ENCODE measurements around the gene ZCCHC8. TPM values are rescaled to one million over a fixed set of nuclear protein-coding genes. Genes with fewer than 3 reads are reported as not detected.
"Not testable (repeated sequence)": the region's sequence is repeated elsewhere in the genome, so short reads cannot be mapped to it uniquely, and the experiment has no call there.

Gene ZCCHC8
- total RNA-seq, 2 donors from 2014 or later, result 15.9 to 16.8 TPM

- DNase-seq (ENCODE audit: low spot score), result peak; percentile 10
- intact Hi-C loops (cut with DNase I), result no loop called here
These were observed 51.4 kb downstream of the ZCCHC8 start for GRCh38 chr12:122449317-122449716.

GRCh38 chr12:122447825-122448224 lies 52.9 kb downstream of the ZCCHC8 start:
- intact Hi-C loops (cut with DNase I); DNase-seq (ENCODE audit: low spot score): not testable (repeated sequence)

GRCh38 chr12:122446390-122446789 lies 54.3 kb downstream of the ZCCHC8 start:
- intact Hi-C loops (cut with DNase I); DNase-seq (ENCODE audit: low spot score): not testable (repeated sequence)

GRCh38 chr12:122444071-122444470 lies 56.7 kb downstream of the ZCCHC8 start:
- DNase-seq (ENCODE audit: low spot score); intact Hi-C loops (cut with DNase I): not testable (repeated sequence)

GRCh38 chr12:122438822-122439221 lies 61.9 kb downstream of the ZCCHC8 start:
- DNase-seq (ENCODE audit: low spot score), result not testable (repeated sequence)

GRCh38 chr12:122437656-122438121 lies 63.0 kb downstream of the ZCCHC8 start:
- intact Hi-C loops (cut with DNase I), result no loop called here

More at GRCh38 chr12:122438822-122439221, 61.9 kb downstream of the ZCCHC8 start:
- intact Hi-C loops (cut with DNase I), result not testable (repeated sequence)

GRCh38 chr12:122435186-122435585 lies 65.5 kb downstream of the ZCCHC8 start:
- intact Hi-C loops (cut with DNase I), result no loop called here
- peak; percentile 5 for DNase-seq (ENCODE audit: low spot score)

More at GRCh38 chr12:122437656-122438121, 63.0 kb downstream of the ZCCHC8 start:
- DNase-seq (ENCODE audit: low spot score), result peak; percentile 81

- DNase-seq (ENCODE audit: low spot score); intact Hi-C loops (cut with DNase I): not testable (repeated sequence)
These were observed 71.7 kb downstream of the ZCCHC8 start for GRCh38 chr12:122429043-122429442.

- intact Hi-C loops (cut with DNase I), result no loop called here
- DNase-seq (ENCODE audit: low spot score), result no peak
These were observed 73.3 kb downstream of the ZCCHC8 start for GRCh38 chr12:122427403-122427802.

GRCh38 chr12:122423258-122424165 lies 77.2 kb downstream of the ZCCHC8 start:
- intact Hi-C loops (cut with DNase I), result loop anchor here in 1 of 2 donors (5.0 kb wide), 1 partner anchor 49 kb away; no protein-coding TSS in a partner anchor
- DNase-seq (ENCODE audit: low spot score), result no peak

- peak; percentile 82 for DNase-seq (ENCODE audit: low spot score)
- intact Hi-C loops (cut with DNase I), result loop anchor here in 1 of 2 donors (5.0 kb wide), 1 partner anchor 50 kb away; no protein-coding TSS in a partner anchor
These were observed 77.9 kb downstream of the ZCCHC8 start for GRCh38 chr12:122422730-122423257.

GRCh38 chr12:122421821-122422729 lies 78.7 kb downstream of the ZCCHC8 start, which contains the start of gene CLIP1:
CLIP1 (minus strand) TSS chr12:122422669; CDS start chr12:122380452, 42,217 bp downstream.
- peak; percentile 90 for DNase-seq (ENCODE audit: low spot score)
- intact Hi-C loops (cut with DNase I), result loop anchor here in 1 of 2 donors (5.0 kb wide), 1 partner anchor 50 kb away; no protein-coding TSS in a partner anchor

Other genes with a start within 250 kb of the ZCCHC8 start
- 10 to 100 TPM; 12.3 to 12.6 TPM for gene VPS33A, start 234.4 kb downstream of the ZCCHC8 start, total RNA-seq
- gene CLIP1, start 78.3 kb downstream of the ZCCHC8 start, total RNA-seq, result 100 to 1,000 TPM; 141 to 226 TPM
- 10 to 100 TPM; 52.5 to 60.6 TPM for gene RSRC2, start 26.0 kb upstream of the ZCCHC8 start, total RNA-seq
- 10 to 100 TPM; 10.9 to 12.3 TPM for gene KNTC1, start 26.3 kb upstream of the ZCCHC8 start, total RNA-seq
- under 1 TPM in 1 of 2 donors, not detected in 1; 0.24 TPM for gene HCAR2, start 202.4 kb upstream of the ZCCHC8 start, total RNA-seq
- under 1 TPM; 0.14 to 0.37 TPM for gene HCAR3, start 215.9 kb upstream of the ZCCHC8 start, total RNA-seq
- gene HCAR1, start 229.9 kb upstream of the ZCCHC8 start, total RNA-seq, result 1 to 10 TPM in 1 of 2 donors, under 1 TPM in 1; 0.52 to 3.3 TPM